Mononuclear cell (primary cell): ENCODE results near the gene NRDE2. TPM values are rescaled to one million over a fixed set of nuclear protein-coding genes. Genes with fewer than 3 reads are reported as not detected.

ENCODE experiments used
- H3K27me3 ChIP-seq: 2 replicates; pipeline ENCODE4 v1.6.0; 2011; ENCODE audit warnings: low read length, control low read depth; ENCODE audit not compliant: insufficient read depth
- H3K4me1 ChIP-seq: 2 replicates; pipeline ENCODE4 v1.5.1; 2011; ENCODE audit warnings: mild to moderate bottlenecking, low read length, control low read depth; ENCODE audit not compliant: insufficient read depth
- H3K4me3 ChIP-seq: 2 replicates; pipeline ENCODE4 v1.5.1; 2011; ENCODE audit warnings: mild to moderate bottlenecking, low read length, moderate library complexity
- H3K9me3 ChIP-seq: 2 replicates; pipeline ENCODE4 v1.5.1; 2011; ENCODE audit warnings: low read depth, mild to moderate bottlenecking, control low read depth, low read length
- total RNA-seq: library from RNA; depleted of rRNA; stranded (reverse); fragments of >200 nt; gene quantifications from one replicate; pipeline ENCODE4 v1.2.3, GENCODE V29; 2012

Gene NRDE2
- 15.0 TPM for total RNA-seq

DNA sequence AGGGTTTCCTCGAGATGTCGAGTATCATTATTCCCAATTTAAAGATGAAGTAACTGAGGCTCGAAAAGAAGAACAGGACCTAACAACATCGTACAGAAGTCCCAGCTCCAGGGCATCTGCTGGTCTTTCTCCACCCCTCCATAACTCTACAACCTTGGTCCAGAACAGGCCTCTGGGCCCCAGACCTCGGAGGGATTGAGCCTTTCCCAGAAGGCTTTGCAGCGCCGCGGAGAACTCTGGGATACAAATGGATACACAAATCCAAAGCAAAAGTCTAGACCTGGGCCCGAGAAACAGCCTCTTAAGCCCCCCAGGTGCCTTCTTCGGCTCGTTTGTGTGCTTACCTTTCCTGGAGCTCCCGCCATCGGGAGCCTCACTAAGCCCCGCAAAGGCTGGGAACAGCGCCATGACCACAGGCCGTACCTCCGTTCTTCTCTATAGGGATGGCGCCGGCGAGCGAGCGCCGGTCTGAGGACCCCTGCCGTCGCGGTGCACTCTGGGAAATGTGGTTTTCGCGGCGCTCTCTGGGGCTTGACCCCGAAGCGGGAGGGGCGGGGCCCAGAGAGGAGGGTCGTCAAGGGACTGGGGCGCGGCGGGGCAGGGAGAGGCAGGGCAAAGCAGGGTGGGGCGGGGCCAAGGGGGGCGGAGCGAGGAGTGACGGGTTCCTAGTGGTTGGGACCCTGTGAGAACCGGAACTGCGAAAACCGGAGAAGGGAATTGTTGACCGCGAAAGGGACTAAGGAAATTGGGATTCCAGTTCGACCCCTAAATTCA, at the start of gene NRDE2:
Gene NRDE2, minus strand, starts transcription at position 445 of the 774 bp plus-strand sequence. Its CDS starts 37 bp downstream, at position 408.
- Histone ChIP-seq H3K27me3 (peaks cover 14% of the 10 kb centered on the region), H3K9me3 (no peaks in the 10 kb centered on the region), H3K4me3 (peak within 1 kb of the TSS; percentile 65), H3K4me1 (peaks cover 14% of the 10 kb centered on the region)

DNA sequence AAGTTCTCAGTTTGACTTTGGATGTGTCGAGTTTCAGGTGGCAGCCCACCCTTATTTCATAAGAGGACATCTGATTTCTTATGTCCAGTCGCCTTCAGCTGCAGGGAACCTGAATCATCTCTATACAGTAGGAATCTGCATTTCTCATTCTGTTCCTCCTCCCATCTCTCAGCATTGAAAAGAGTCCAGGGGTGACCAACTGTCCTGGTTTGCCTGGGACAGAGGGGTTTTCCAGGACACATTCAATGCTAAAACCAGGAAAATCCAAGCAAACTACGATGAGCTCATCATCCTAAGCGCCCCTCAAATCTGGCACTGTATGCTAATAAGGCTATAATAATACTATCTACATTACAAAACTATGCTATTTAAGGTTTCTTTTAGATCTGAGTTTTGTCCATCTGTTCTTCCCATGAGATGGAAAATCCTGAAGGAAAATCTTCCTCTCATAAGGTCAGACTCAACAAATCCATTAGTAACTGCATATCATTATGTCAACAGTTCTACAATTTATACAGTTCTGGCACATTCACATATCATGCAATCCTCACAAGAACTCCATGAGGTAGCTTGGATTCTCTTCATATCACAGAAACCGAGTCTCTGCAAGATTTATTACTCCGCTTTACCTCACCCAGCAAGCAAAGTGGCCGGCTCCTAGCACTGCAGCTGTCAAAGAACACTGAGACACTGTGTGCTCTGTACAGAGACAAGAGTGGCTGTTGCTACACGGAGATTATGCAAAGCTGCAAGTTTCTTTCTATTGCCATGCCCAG, 49.5 kb upstream of the NRDE2 start:
- Histone ChIP-seq H3K4me1 (peaks cover 30% of the 10 kb centered on the region), H3K4me3 (no peak overlapping the region), H3K27me3 (no peaks in the 10 kb centered on the region), H3K9me3 (no peaks in the 10 kb centered on the region)

GRCh38 chr14:90379106-90379505, 47.4 kb upstream of the NRDE2 start:
- Histone ChIP-seq H3K27me3 (no peaks in the 10 kb centered on the region), H3K4me1 (peaks cover 18% of the 10 kb centered on the region), H3K4me3 (no peak overlapping the region), H3K9me3 (no peaks in the 10 kb centered on the region)

- Histone ChIP-seq H3K9me3 (no peaks in the 10 kb centered on the region), H3K4me3 (no peak overlapping the region), H3K27me3 (no peaks in the 10 kb centered on the region)
Measured at GRCh38 chr14:90378249-90378648, 46.5 kb upstream of the NRDE2 start.

GRCh38 chr14:90375934-90376333, 44.2 kb upstream of the NRDE2 start:
- H3K4me3 ChIP-seq: no peak overlapping the region
- no peaks in the 10 kb centered on the region for H3K4me1 ChIP-seq
- H3K27me3 ChIP-seq: no peaks in the 10 kb centered on the region
- no peaks in the 10 kb centered on the region for H3K9me3 ChIP-seq

More at GRCh38 chr14:90378249-90378648, 46.5 kb upstream of the NRDE2 start:
- peaks cover 10% of the 10 kb centered on the region for H3K4me1 ChIP-seq

- Histone ChIP-seq H3K4me1 (no peaks in the 10 kb centered on the region), H3K27me3 (no peaks in the 10 kb centered on the region), H3K4me3 (no peak overlapping the region), H3K9me3 (no peaks in the 10 kb centered on the region)
Measured at GRCh38 chr14:90374813-90375212, 43.1 kb upstream of the NRDE2 start.

GRCh38 chr14:90373887-90374286, 42.1 kb upstream of the NRDE2 start:
- no peaks in the 10 kb centered on the region for H3K9me3 ChIP-seq
- no peak overlapping the region for H3K4me3 ChIP-seq

GRCh38 chr14:90368946-90369721, 37.4 kb upstream of the NRDE2 start:
- no peak overlapping the region for H3K4me3 ChIP-seq
- H3K4me1 ChIP-seq: no peaks in the 10 kb centered on the region
- H3K9me3 ChIP-seq: no peaks in the 10 kb centered on the region
- H3K27me3 ChIP-seq: no peaks in the 10 kb centered on the region

More at GRCh38 chr14:90373887-90374286, 42.1 kb upstream of the NRDE2 start:
- Histone ChIP-seq H3K27me3 (no peaks in the 10 kb centered on the region), H3K4me1 (no peaks in the 10 kb centered on the region)

DNA sequence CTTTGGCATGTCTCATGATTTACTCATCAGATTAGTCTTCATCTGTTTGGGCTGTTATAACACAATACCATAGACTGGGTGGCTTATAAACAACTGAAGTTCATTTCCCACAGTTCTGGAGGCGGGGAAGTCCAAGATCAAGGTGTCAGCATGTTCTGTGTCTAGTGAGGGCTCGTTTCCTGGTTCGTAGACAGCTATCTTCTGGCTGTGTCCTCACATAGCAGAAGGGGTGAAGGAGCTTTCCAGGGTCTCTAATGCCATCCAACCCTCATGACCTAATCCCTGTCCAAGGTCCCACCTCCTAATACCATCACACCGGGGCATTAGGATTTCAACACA, 30.8 kb upstream of the NRDE2 start:
- H3K4me3 ChIP-seq: no peak overlapping the region
- H3K9me3 ChIP-seq: no peaks in the 10 kb centered on the region

DNA sequence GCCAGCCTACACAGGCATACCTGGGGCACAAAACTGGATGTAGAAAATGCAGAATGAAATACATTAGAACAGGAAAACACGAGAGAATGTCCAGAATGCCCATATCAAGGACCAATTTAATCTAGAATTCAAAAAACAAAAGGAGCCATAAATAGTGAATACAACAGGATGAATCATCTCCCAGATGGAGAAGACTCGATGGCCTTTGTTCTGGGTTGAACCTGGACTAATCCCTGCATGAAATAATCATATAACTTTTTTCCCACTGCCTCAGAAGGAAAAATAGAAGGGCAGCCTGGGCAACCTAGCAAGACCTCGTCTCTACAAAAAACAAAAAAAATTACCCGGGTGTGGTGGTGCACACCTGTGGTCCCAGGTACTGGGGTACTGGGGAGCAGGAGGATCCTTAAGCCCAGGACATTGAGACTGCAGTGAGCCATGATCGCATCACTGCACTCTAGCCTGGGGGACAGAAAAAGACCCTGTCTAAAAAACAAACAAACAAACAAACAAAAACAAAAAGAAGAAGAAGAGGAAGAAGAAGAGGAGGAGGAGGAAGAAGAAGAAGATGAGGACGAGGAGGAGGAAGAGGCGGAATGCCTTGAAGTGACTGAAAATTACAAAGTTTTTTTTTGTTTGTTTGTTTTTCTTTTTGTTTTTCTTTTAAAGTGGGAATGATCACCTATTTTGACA, 30.3 kb upstream of the NRDE2 start:
- H3K4me1 ChIP-seq: no peaks in the 10 kb centered on the region
- H3K27me3 ChIP-seq: peaks cover 4% of the 10 kb centered on the region
- no peaks in the 10 kb centered on the region for H3K9me3 ChIP-seq
- no peak overlapping the region for H3K4me3 ChIP-seq

More for the DNA sequence above, 30.8 kb upstream of the NRDE2 start:
- Histone ChIP-seq H3K27me3 (peaks cover 4% of the 10 kb centered on the region), H3K4me1 (no peaks in the 10 kb centered on the region)

GRCh38 chr14:90358359-90358758, 26.6 kb upstream of the NRDE2 start:
- H3K9me3 ChIP-seq: no peaks in the 10 kb centered on the region
- H3K27me3 ChIP-seq: peaks cover 4% of the 10 kb centered on the region
- no peaks in the 10 kb centered on the region for H3K4me1 ChIP-seq

DNA sequence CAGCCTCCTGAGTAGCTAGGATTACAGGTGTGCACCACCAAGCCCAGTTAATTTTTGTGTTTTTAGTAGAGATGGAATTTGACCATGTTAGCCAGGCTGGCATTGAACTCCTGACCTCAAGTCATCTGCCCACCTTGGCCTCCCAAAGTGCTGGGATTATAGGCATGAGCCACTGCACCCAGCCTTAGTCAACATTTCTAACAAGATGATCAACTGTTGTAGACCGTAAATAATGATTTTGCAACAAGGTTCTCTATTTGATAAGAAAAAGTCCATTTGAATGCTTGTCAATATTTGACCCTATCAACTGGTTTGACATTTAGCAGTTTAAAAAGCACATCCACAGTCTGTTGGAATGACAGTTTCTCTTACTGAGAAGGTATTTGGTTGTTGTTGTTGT, 25.2 kb upstream of the NRDE2 start:
- Histone ChIP-seq H3K4me3 (no peak overlapping the region), H3K27me3 (peaks cover 4% of the 10 kb centered on the region), H3K4me1 (no peaks in the 10 kb centered on the region), H3K9me3 (no peaks in the 10 kb centered on the region)

More at GRCh38 chr14:90358359-90358758, 26.6 kb upstream of the NRDE2 start:
- no peak overlapping the region for H3K4me3 ChIP-seq

DNA sequence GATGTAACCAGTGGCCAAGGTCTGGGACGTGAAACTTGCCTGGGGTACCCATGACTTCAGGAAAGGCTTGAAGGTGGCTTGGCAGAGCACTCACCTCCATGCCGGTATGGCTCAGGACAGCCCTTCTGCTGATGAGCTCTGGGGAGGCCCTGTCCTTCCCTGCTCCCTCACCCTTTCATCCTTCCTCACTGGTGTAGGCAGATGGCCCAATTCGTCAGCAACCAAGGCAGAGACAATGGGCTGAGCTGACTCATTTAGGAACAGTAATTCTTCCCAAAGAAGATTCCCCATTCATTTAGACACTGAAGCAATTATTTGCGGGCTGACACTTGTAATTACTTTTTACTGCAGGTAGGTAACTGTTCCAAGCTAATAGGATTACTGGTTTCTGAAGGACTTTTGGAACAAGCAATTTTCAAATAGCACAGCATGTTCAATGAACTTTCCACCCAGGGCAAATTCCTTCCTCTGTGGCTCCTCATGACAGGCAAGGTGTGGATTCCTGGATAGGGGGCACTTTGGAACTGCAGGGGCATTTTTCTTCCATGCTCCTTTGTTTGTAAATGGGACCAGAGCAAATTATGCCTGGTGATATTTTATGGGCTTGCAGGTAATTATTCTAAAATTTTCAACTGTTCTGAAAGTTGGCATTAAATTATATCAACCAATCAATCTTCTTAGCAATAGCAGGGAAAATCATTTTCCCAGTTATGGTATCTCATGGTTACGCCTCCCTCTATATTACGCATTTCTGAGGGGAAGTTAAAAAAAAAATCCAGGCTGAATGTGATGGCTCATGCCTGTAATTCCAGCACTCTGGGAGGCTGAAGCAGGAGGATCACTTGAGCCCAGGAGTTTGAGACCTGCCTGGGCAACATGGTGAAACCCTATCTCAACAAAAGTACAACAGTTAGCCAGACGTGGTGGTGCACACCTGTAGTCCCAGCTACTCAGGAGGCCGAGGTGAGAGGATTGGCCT, 24.1 kb upstream of the NRDE2 start:
- Histone ChIP-seq H3K9me3 (no peaks in the 10 kb centered on the region), H3K27me3 (peaks cover 4% of the 10 kb centered on the region), H3K4me3 (no peak overlapping the region), H3K4me1 (no peaks in the 10 kb centered on the region)
